Activated gamma-delta T cell treated with Interleukin-2 at 50 U/mL for 16 hours (primary cell): ENCODE data around the gene BST1.

Source experiments
- DNase-seq: peaks from one replicate; pipeline ENCODE4 v3.0.0-alpha.2; 2020

Gene BST1, protein sequence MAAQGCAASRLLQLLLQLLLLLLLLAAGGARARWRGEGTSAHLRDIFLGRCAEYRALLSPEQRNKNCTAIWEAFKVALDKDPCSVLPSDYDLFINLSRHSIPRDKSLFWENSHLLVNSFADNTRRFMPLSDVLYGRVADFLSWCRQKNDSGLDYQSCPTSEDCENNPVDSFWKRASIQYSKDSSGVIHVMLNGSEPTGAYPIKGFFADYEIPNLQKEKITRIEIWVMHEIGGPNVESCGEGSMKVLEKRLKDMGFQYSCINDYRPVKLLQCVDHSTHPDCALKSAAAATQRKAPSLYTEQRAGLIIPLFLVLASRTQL

DNA sequence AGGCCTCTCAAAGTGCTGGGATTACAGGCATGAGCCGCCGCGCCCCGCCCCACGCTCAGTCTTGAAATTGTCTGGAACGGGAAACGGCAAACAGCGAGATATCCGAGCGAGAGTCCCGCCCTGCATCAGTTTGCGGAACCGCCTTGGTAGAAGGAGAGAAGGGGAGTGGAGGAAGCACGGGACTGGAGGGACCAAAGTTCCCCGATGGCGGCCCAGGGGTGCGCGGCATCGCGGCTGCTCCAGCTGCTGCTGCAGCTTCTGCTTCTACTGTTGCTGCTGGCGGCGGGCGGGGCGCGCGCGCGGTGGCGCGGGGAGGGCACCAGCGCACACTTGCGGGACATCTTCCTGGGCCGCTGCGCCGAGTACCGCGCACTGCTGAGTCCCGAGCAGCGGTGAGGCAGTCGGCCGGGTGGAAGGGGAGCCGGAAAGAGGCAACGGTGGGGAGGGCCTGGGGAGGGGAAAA lies at the start of gene BST1:
TSS of gene BST1 (plus strand) at position 125 of the 463 bp plus-strand sequence. CDS start at position 205, 80 bp downstream.
- DNase-seq, result peak; percentile 31

DNA sequence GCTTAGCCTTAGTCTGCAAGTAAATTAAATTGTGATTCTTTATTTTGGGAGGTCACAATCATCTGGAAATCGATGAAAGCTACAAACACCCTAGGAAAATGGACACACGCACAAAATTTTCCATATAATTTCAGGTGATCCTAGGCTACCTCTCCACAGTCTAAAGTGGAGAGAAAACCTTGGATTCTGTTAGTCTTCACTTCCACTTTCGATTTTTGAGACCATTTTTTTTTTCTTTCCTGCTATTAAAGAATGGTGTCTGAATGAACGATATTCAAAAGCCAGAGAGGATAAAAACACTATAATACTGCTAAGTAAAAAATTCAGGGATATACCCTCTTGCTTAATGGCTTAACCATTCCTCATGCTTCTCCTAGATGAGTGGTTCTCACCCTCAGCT lies 49.4 kb upstream of the BST1 start:
- no peak for DNase-seq

DNA sequence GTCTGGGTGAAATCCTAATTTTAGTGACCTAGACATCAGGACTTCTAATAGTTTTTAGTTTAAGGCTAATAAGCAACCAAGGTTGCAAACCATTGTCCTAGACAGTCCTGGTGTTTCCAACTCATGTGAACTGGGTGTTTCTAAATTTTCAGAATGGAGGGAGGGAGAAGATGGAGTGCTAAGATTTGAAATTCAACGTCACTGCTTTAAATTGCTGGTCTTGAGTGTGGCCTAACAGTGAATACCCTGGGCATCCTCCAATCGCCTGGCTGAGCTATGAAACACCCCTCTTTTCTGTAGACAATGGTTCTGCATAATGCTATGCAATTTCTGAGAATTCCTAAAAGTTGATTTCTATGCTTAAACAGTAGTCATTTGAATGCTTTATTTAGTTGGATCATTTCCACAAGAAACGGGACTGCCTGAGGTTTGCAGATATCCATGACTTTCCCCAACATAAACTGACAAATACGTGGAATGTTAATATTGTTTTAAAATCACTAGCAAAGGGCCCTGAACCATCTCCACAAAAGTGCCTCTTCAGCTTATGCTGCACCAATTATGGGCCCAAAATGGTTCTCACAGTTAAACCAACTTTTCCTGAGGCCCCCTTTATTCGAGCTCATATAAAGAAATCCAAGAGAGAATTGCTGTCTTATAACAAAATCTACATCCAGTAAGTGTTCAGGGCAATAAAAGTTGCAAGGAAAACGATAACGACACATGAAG lies 48.8 kb upstream of the BST1 start:
- no peak for DNase-seq

DNA sequence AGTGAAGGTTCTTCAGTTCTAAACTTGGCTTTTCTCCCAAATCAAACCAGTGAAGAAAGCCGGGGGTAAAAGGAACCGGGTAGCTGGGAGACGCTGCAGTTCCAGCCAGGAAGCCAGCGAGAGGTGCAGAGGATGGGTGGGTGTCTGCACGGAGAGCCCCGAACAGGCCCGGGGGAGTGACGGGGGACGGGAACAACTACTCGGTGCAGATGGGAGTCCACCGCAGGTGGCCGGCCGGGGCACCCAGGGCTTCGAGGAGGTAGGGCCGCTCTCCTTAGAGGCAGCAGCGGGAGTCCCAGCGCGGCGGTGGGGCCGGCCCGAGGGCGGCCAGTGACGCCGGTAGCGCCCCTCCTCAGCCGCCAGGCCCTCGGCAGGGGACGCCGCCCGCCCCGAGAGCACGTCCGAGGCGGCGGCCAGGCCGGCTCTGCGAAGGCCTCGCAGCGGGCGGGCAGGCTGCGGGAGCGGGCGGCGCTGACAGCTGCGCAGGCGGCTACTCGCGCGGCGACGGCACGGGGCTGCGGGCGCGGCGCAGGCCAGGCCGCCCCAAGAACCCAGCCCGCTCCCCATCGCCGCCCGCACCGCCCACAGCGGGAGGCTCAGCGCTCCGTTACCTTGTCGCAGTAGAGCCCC lies 48.2 kb upstream of the BST1 start:
- peak; percentile 34 for DNase-seq

DNA sequence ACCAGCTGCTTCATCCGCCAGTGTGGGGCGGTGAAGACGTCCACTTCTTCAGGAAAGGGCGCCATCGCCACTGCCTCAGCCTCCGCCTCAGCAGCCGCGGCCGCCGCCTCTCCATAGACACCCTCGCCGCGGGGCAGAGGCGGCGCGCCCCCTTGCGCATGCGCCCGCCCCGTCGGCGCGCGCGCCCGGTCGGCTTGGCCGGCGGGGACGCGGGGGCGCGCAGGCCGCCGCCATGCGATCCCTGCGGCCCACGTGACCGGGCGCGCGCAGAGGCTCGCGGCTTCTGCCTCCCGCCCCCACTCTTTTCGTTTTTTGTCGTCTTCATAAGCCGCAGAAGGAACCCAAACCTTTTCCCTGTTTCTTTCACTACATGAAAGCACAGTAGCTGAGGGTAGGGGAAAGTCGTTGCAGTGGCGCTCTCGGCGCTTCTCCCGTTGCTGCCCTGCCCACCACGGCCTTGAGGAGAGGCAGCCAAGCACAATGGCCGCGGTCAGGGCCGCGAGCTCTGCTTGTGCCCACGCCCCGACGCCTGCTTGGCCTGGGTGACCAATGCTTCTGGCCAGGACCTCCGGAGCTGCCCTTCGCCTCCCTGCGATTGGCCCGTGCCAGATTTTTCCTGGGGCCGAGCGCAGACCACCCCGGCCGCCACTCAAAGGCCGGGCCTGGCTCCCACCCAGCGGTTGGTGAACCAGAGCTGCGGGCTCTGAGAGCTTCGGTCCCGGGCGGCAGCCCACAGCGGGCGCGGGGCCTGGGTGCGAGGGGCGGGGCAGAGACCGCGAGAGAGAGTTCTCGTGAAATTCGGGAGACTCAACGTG lies 47.4 kb upstream of the BST1 start, which contains the start of gene FBXL5:
TSS of gene FBXL5 (minus strand) at position 135 of the 815 bp plus-strand sequence. CDS start at position 65, 70 bp downstream.
- peak; percentile 73 for DNase-seq

DNA sequence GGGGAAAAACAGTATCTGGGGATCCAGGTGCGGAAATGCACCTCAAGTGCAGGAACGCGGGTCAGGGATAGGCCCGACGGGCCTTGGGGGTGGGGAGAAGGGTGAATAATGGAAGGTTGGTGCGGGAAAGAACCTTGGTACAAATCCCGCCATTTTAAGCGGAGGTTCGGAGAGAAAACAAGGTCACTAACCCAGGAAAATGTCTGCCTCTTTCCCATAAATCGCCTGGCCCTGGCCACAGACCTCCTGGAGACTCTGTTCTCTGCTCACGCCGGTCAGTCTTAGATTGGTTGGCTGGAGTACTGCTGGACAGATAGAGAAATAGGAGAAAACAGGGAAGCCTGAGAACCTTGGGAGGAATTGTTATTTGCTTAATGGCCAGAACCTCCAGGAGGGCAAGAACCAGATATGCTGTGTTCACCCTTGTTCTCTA lies 46.8 kb upstream of the BST1 start:
- DNase-seq, result no peak

DNA sequence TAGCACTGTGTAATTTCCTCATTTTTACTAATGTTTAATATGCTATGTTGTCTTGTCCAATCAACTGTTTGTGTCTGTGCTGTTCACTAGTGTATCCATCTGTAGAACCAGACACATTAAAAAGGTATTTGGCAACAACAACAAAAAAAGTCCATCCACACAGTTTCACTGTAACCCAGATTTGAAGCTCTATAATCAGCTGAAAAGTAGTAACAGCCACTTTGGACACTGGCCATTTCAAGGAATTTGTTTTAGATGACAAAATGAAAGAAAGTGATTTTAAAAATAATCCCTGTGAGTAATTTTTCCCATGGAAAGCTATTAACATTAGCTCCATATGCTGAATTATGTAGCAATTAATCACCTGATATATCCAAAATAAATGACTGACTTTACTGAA lies 45.5 kb upstream of the BST1 start:
- DNase-seq, result no peak

DNA sequence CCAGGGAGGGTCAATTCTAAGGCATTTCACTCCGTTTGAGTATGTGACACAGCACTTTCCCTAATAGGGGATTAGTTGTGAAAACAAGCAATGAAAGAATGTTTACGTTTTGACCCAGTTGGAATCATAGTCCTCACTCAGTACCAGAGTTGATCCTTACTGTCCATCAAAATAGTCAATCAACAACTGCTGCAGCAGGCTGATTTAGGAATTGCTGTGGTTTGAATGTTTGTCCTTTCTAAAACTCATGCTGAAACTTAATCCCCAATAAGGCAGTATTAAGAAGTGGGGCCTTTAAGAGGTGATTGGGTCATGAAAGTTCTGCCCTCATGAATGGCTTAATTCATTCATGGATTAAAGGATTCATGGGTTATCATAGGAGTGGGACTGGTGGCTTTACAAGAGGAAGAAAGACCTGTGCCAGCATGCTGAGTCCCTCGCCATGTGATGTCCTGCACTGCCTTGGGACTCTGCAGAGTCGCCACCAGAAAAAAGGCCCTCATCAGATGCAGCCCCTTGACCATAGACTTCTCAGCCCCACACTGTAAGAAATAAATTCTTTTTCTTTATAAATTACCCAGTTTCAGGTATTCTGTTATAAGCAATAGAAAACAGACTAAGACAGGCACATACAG lies 44.6 kb upstream of the BST1 start:
- no peak for DNase-seq

DNA sequence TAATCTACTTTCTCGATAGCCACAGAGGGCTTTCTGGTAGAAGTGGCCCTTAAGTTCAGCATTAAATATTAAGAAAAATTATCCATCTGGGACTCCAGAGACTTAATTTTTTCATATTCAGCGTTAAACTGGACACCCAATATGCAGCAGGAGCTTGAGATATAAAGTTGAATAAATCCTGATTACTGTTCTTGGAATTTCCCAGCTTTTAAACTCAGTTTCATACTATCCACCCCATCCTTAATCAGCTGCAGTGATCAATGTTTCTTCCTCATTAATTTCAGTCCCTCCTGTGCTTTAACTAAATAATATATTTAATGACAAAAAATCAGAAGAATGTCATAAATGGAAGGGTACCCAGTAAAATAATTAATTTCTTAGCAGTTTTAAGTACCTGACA lies 44.1 kb upstream of the BST1 start:
- DNase-seq, result no peak

DNA sequence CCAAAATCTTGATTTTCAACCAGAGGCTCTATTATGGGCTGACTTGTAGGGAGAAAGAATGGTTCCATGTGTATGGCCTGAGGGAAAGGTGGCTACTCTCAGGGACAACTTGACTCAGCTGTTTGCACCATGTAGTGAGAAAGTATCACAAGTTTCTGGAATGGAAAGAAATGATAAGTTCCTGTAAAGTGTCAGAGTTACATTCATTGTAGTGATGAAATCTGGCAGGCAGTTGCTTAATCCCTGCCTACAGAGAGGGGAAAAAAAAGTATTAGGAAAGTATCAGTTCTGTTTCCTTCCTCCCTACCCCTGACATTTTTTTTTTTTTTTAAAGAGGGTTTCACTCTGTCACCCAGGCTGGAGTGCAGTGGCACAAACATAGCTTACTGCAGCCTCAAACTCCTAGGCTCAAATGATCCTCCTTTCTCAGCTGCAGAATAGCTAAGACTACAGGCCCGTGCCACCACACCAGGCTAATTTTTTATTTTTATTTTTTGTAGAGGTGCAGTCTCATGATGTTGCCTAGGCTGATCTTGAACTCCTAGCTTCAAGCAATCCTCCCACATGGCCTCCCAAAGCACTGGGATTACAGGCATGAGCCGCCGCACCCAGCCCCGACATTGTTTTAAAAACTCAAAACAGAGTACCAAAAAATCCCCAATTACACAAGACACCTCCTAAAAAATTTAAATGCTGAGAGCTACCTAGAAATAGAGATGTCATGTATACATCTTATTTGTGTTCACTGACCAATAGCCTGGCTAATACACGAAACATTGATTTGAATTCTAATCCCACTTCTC lies 42.9 kb upstream of the BST1 start:
- DNase-seq, result no peak

DNA sequence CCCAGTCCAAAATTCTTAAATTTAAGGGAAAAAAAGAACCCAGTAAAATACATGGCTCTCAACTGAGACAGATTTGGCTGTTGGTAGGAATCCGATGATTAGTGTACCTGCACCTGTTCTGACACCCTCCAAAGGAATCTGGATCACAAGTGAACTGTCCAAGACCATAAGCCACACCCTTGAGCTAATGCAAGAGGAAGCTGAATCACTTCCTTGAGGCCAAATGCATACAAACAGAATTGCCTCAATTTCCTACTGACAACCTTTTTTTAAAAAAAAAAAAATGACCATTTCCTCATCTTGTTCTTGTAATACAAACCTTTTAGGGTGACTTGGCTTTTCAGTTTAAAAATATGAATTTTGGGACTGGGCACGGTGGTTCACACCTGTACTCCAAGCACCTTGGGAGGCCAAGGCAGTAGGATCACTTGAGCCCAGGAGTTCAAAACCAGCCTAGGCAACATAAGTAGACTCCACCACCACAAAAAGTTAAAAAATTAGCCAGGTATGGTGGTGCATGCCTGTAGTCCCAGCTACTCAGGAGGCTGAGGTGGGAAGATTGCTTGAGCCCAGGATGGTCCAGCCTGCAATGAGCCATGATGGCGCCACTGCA lies 37.0 kb upstream of the BST1 start:
- no peak for DNase-seq

DNA sequence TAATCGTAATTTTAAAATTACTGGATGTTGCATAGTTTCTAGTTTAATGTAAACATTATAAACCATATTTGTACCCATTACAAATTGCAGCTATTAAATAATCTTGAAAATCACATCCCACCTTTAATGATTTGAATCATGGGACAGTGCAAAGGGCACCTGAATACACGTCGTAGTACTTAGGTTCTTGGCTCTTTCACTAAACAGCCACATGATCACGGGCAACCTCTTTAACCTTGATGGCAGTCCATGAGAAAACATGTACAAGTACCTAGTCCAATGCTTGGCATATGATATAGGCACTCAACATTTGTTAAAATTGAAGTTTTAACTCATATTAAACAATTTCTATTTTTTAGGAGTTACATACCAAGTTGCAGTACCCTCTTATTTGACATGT lies 35.9 kb upstream of the BST1 start:
- DNase-seq, result no peak

DNA sequence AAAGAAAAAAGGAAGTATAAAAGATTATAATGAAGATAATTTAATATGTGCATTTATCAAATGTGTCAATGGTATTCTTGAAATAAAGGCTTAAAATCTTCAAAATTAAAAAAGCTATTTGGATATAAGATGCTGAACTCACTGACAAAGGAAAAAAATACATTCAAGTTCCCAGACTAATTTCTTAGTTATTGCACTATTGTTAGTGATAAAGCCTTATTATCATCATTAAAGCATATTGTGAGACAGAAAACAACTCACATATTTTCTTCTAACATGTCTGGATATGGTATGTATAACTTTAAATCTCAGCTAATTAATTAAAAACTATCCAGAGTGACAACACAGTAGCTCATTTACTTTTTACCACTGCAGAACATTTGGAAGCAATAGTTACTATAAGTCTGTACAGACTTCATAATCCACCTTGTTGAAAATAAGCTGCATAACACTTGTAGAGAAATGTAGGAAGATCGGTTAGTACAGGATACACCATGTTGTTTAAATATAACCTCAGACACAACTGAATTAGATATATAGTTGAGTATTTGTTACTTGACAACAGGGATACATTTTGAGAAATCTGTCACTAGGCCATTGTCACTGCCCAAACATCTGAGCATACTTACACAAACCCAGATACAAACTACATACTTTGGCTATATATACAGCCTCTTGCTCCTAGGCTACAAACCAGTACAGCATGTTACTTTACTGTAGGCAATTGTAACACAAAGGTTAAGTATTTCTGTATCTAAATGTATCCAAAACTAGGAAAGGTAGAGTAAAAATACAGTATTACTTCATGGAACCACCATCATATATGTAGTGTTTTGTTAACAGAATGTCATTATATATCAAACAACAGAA lies 34.1 kb upstream of the BST1 start:
- no peak for DNase-seq

DNA sequence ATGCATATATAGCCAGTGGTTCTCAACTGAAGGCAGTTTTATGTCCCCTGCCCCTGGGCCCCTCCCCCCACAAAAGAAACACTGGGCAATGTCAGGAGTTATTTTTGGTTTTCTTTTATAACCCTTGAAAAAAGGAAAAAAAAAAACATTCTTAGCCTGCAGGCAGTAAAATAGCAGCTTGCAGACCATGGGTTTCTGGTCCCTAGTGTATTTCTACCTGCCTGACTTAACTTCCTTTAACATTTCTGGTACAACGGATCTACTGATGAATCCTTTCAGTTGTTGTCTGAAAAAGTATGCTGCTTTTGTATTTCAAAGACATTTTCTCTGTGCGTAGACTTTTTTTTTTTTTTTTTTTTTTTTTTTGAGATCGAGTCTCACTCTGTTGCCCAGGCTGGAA lies 32.3 kb upstream of the BST1 start:
- DNase-seq, result no peak

DNA sequence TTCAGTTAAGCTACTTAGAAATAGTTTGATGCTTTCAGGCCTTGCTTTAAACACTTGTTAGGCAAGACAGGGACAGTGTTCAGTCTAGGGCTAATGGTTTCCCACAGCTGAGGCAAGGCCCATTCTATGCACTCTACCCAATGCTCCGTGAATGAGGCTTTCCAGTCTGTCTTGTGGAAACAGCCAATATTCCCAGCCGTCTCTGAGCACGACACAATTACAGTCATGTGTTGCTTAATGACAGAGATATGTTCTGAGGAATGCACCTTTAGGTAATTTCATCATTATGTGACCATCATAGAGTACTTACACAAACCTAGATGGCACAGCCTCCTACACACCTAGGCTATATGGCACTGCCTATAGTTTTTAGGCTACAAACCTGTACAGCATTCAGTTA lies 30.8 kb upstream of the BST1 start:
- no peak for DNase-seq

DNA sequence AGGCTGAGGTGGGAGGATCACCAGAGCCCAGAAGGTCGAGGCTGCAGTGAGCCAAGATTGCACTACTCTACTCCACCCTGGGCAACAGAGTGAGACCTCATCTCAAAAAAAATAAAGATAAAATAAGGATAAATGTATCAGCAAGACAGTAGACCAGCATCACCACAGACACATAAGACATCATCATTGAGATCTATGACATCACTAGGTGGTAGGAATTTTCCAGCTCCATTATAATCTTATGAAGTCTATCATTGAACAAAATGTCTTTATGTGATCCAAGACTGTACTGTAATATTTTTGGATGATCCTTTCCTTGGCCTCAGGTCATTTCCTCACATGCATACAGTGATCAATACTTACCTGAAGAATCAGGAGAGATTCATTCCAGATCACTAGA lies 29.5 kb upstream of the BST1 start:
- no peak for DNase-seq

DNA sequence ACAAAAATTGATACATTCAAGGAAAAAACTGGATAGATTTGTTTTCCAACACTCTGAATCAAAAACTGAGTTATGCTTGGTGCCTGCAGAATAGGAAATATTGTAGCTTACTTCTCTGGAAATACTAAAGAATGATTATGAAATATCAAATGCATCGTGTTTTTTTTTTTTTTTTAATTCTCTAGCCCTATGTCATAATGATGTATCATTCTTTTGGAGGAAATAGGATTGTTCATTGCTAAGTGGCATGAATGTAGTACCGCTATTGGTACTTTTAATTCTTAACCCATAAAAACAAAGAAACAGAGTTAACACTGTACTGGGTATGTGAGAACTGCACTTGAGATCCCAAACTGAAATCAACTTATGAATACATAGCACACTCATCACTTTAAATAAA lies 28.8 kb upstream of the BST1 start:
- no peak for DNase-seq

DNA sequence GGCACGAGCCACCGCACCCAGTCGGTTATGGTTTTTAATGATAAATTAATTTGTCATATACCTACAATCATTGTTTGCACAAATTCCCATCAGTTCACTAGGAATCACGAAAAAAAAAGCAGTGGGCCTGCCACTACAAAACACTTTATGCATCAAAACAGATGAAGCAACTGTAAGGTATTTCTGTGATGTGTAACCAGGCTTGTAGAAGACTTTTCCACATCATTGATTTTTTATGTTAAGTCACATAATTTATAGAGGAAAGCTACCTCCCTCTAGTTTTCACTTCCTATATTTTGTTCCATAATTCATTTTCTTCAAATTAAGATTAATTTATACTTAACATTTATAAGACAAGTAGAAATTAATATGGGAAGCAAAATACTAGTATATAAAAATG lies 27.9 kb upstream of the BST1 start:
- no peak for DNase-seq

DNA sequence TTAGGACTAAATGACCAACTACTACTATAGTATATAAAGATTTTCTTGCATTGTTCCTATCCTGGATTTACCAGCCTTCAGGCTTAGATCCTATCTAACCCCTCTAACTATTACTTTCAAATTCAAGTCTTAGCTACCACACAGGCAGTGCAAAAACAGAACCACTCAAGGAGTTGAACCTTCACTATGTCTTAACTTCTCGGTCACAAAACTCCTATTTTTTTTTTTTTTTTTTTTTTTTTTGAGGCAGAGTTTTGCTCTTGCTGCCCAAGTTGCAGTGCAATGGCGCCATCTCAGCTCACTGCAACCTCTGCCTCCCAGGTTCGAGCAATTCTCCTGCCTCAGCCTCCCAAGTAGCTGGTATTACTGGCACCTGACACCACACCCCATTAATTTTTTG lies 27.5 kb upstream of the BST1 start:
- DNase-seq, result no peak

DNA sequence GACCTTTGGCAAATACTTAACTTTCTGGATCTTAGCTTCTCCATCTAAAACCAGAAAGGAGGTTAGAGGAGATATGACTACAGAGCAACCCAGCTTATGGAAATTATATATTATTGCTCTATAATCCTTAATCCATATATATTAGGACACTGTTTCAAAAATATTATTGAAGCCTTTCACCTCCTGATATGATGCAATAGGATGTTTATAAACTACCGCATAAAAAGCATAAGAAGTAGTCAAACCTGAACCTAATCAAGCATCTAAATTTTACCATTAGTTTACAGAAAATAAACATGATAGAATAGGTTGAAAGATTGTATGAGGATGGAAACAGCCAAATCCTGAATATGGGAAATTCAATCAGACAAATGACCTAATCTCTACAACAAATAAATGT lies 26.8 kb upstream of the BST1 start:
- DNase-seq, result no peak
